H9 (cell line): ENCODE results near the gene TSNAX. TPM values are rescaled to one million over a fixed set of nuclear protein-coding genes. Genes with fewer than 3 reads are reported as not detected.

Experiments used
- DNase-seq: peaks from one replicate; pipeline ENCODE4 v3.0.0-alpha.2; 2017
- H2AFZ ChIP-seq: one replicate; pipeline ENCODE4 v1.6.1; 2013; ENCODE audit warnings: mild to moderate bottlenecking, low read length, control low read depth, moderate library complexity
- H2AK5ac ChIP-seq: 2 replicates; pipeline ENCODE4 v1.6.1; 2013; ENCODE audit warnings: low read length, control low read depth, mixed read lengths; ENCODE audit not compliant: insufficient read length
- H2BK120ac ChIP-seq: one replicate; pipeline ENCODE4 v1.6.1; 2013; ENCODE audit warnings: low read depth, mild to moderate bottlenecking, low read length, control low read depth, inconsistent platforms; ENCODE audit not compliant: poor library complexity, severe bottlenecking
- H2BK12ac ChIP-seq: 2 replicates; pipeline ENCODE4 v1.6.1; 2013; ENCODE audit warnings: low read length, control low read depth, mixed read lengths, low read depth; ENCODE audit not compliant: insufficient read length
- H2BK15ac ChIP-seq: 2 replicates; pipeline ENCODE4 v1.6.1; 2013; ENCODE audit warnings: low read depth, low read length, control low read depth
- H2BK20ac ChIP-seq: one replicate; pipeline ENCODE4 v1.6.1; 2013; ENCODE audit warnings: low read depth, mild to moderate bottlenecking, low read length, control low read depth, inconsistent platforms; ENCODE audit not compliant: poor library complexity, severe bottlenecking
- H2BK5ac ChIP-seq: 2 replicates; pipeline ENCODE4 v1.6.1; 2013; ENCODE audit warnings: low read length, control low read depth, mixed read lengths; ENCODE audit not compliant: insufficient read length
- H3K14ac ChIP-seq: 2 replicates; pipeline ENCODE4 v1.6.1; 2013; ENCODE audit warnings: low read length, control low read depth; ENCODE audit not compliant: insufficient read depth
- H3K18ac ChIP-seq: 2 replicates; pipeline ENCODE4 v1.6.1; 2013; ENCODE audit warnings: low read depth, mild to moderate bottlenecking, mixed read lengths, low read length, control low read depth; ENCODE audit not compliant: insufficient read length
- H3K23ac ChIP-seq: 2 replicates; pipeline ENCODE4 v1.6.1; 2013; ENCODE audit warnings: low read length, control low read depth, mixed read lengths, low read depth; ENCODE audit not compliant: insufficient read length
- H3K23me2 ChIP-seq: 2 replicates; pipeline ENCODE4 v1.6.1; 2013; ENCODE audit warnings: low read depth, mild to moderate bottlenecking, mixed read lengths, low read length, control low read depth; ENCODE audit not compliant: insufficient read length, poor library complexity, severe bottlenecking
- H3K27ac ChIP-seq: 2 replicates; pipeline ENCODE4 v1.5.1; 2013; ENCODE audit warnings: low read length, control low read depth, mixed read lengths, low read depth; ENCODE audit not compliant: insufficient read length
- H3K27me3 ChIP-seq: 2 replicates; pipeline ENCODE4 v1.6.1; 2013; ENCODE audit warnings: low read length, control low read depth, inconsistent platforms; ENCODE audit not compliant: insufficient read depth
- H3K4ac ChIP-seq: 2 replicates; pipeline ENCODE4 v1.6.1; 2013; ENCODE audit warnings: low read depth, mild to moderate bottlenecking, control low read depth, inconsistent platforms, low read length, moderate library complexity
- H3K4me1 ChIP-seq: 2 replicates; pipeline ENCODE4 v1.6.1; 2013; ENCODE audit warnings: low read length, control low read depth, inconsistent platforms; ENCODE audit not compliant: insufficient read depth
- H3K4me2 ChIP-seq: 2 replicates; pipeline ENCODE4 v1.6.1; 2013; ENCODE audit warnings: low read length, control low read depth, mixed read lengths; ENCODE audit not compliant: insufficient read length, insufficient read depth
- H3K56ac ChIP-seq: 2 replicates; pipeline ENCODE4 v1.6.1; 2013; ENCODE audit warnings: low read depth, mild to moderate bottlenecking, mixed read lengths, low read length, control low read depth; ENCODE audit not compliant: insufficient read length
- H3K79me1 ChIP-seq: 2 replicates; pipeline ENCODE4 v1.6.1; 2013; ENCODE audit warnings: low read depth, mild to moderate bottlenecking, moderate library complexity, low read length, control low read depth, inconsistent platforms; ENCODE audit not compliant: insufficient read depth, poor library complexity, severe bottlenecking
- H3K79me2 ChIP-seq: 2 replicates; pipeline ENCODE4 v1.6.1; 2013; ENCODE audit warnings: low read length, control low read depth, inconsistent platforms; ENCODE audit not compliant: insufficient read depth
- H3K9ac ChIP-seq: 2 replicates; pipeline ENCODE4 v1.6.1; 2013; ENCODE audit warnings: low read length, control low read depth, mixed read lengths; ENCODE audit not compliant: insufficient read length; ENCODE audit errors: extremely low read depth
- H3K9me3 ChIP-seq: one replicate; pipeline ENCODE4 v1.6.1; 2013; ENCODE audit warnings: low read depth, low read length, inconsistent platforms; ENCODE audit not compliant: control insufficient read depth
- H3T11ph ChIP-seq: one replicate; pipeline ENCODE4 v1.6.1; 2013; ENCODE audit warnings: mild to moderate bottlenecking, low read length, control low read depth, inconsistent platforms
- H4K20me1 ChIP-seq: one replicate; pipeline ENCODE4 v1.6.1; 2013; ENCODE audit not compliant: control insufficient read depth, insufficient read length, insufficient read depth
- H4K5ac ChIP-seq: 2 replicates; pipeline ENCODE4 v1.6.1; 2013; ENCODE audit warnings: low read depth, mild to moderate bottlenecking, mixed read lengths, low read length, control low read depth; ENCODE audit not compliant: insufficient read length
- H4K8ac ChIP-seq: replicated peaks from 2 replicates; pipeline ENCODE4 v1.6.1; 2013; ENCODE audit warnings: low read length, control low read depth, mixed read lengths, low read depth; ENCODE audit not compliant: insufficient read length
- H4K91ac ChIP-seq: 2 replicates; pipeline ENCODE4 v1.6.1; 2013; ENCODE audit warnings: low read depth, mild to moderate bottlenecking, moderate library complexity, mixed read lengths, low read length, control low read depth; ENCODE audit not compliant: insufficient read length
- H3K27ac Mint-ChIP-seq, 3 experiments: 2 replicates in 2 of 3; 3 replicates in 1 of 3; pipeline ENCODE4 v1.8.0; 2020 to 2021; ENCODE audit warnings: mixed read lengths in 3 of 3, mild to moderate bottlenecking in 1 of 3, moderate library complexity in 1 of 3
- H3K27me3 Mint-ChIP-seq: 2 replicates; pipeline ENCODE4 v1.8.0; 2021; ENCODE audit warnings: low read depth, mild to moderate bottlenecking, moderate library complexity, mixed read lengths
- H3K36me3 Mint-ChIP-seq, 3 experiments: 2 replicates in 2 of 3; 3 replicates in 1 of 3; pipeline ENCODE4 v1.8.0; 2020 to 2021; ENCODE audit warnings: low read depth in 3 of 3, mixed read lengths in 3 of 3; ENCODE audit not compliant: insufficient read depth in 1 of 3
- H3K4me1 Mint-ChIP-seq, 2 experiments: 2 replicates each; pipeline ENCODE4 v1.8.0; 2020; ENCODE audit warnings: mixed read lengths in 2 of 2
- H3K4me3 Mint-ChIP-seq, 2 experiments: 2 replicates in 1 of 2; 3 replicates in 1 of 2; pipeline ENCODE4 v1.8.0; 2020 to 2021; ENCODE audit warnings: mild to moderate bottlenecking in 2 of 2, mixed read lengths in 2 of 2, moderate library complexity in 1 of 2
- H3K9me3 Mint-ChIP-seq, 2 experiments: 2 replicates in 1 of 2; 3 replicates in 1 of 2; pipeline ENCODE4 v1.8.0; 2020; ENCODE audit warnings: mild to moderate bottlenecking in 2 of 2, mixed read lengths in 2 of 2, moderate library complexity in 1 of 2
- CTCF ChIP-seq: fragments of 200-600 bp; sonication (generic); conservative IDR thresholded peaks from 3 replicates; pipeline ENCODE4 v1.8.0; 2021; ENCODE audit warnings: antibody characterized with exemption, mild to moderate bottlenecking
- WGBS: extraction: QIAGEN DNeasy Blood & Tissue Kit; methylation state at CpG from one replicate; pipeline ENCODE4 v1.1.7; 2013; ENCODE audit warnings: missing lambda C conversion rate, low lambda C conversion rate, mixed read lengths; ENCODE audit not compliant: insufficient read length; ENCODE audit errors: extremely low coverage; 5-methylcytosine and 5-hydroxymethylcytosine counted together
- total RNA-seq: library from RNA; stranded (reverse); gene quantifications from 2 replicates; pipeline ENCODE4 v1.2.1, GENCODE V29; 2021

The TSNAX gene
- total RNA-seq, 1 experiment from 2014 or later = 39.9 TPM

- Histone ChIP-seq H2BK15ac (no peak overlapping the region), H2BK5ac (no peak overlapping the region), H3K14ac (no peak overlapping the region), H3K4me2 (no peak overlapping the region), H4K5ac (no peak overlapping the region), H2BK20ac (no peak overlapping the region), H3K79me2 (no peaks in the 10 kb centered on the region), H2AFZ (no peak overlapping the region), H3K4me1 (no peaks in the 10 kb centered on the region), H3K9me3 (no peaks in the 10 kb centered on the region), H3K79me1 (no peaks in the 10 kb centered on the region), H3K23ac (no peak overlapping the region), H4K20me1 (no peaks in the 10 kb centered on the region), H3K4ac (no peak overlapping the region), H4K91ac (no peak overlapping the region), H3K18ac (no peak overlapping the region), H3K9ac (no peak overlapping the region), H3K27ac (no peak overlapping the region), H3K23me2 (no peaks in the 10 kb centered on the region), H4K8ac (no peak overlapping the region), H3K27me3 (no peaks in the 10 kb centered on the region), H2BK120ac (no peak overlapping the region), H2AK5ac (no peak overlapping the region), H2BK12ac (no peak overlapping the region), H3K56ac (no peak overlapping the region), H3T11ph (no peak overlapping the region)
- Mint-ChIP-seq H3K9me3 (no peaks in the 10 kb centered on the region), H3K4me1 (peaks cover 8 to 12% of the 10 kb centered on the region in 2 experiments; a peak in 3 of 4 replicates), H3K4me3 (no peak overlapping the region), H3K27me3 (peaks cover 6% of the 10 kb centered on the region), H3K36me3 (no peaks in the 10 kb centered on the region), H3K27ac (no peak overlapping the region)
- TF ChIP-seq CTCF = no peak
- no peak for DNase-seq
- no CpG with 5 or more reads among the region's 2 CpGs for WGBS
These were observed 9.3 kb upstream of the TSNAX start for GRCh38 chr1:231519166-231519565.
